Ishikawa (cell line): ENCODE measurements around the gene RNF150.

Experiments
- CREB1 ChIP-seq: IDR thresholded peaks from 2 replicates; pipeline ENCODE4 v1.6.1; 2012; ENCODE audit warnings: low read depth
- TAF1 ChIP-seq: IDR thresholded peaks from 2 replicates; pipeline ENCODE4 v1.6.1; 2012; ENCODE audit warnings: low read depth, mild to moderate bottlenecking
- TCF12 ChIP-seq: IDR thresholded peaks from 2 replicates; pipeline ENCODE4 v1.6.1; 2012; ENCODE audit warnings: low read depth
- TEAD4 ChIP-seq: IDR thresholded peaks from 2 replicates; pipeline ENCODE4 v1.6.1; 2012

DNA sequence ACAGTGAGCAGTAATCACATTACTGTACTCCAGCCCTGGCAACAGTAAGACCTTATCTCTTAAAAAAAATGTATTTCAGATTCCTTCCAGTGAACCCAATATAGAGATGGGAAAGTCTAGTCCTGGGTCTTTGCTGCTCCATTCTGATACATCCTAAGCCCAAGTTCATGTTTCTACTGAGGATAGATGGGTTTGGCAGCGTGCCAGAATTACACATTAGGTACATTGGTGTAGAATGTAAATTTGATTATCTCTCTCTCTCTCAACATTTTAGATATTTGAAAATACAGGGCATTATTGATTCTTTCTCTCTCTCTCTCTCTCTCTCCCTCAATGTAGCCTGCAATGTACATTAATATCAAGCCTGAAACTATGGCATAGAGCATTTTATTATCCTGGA lies 43.9 kb upstream of the RNF150 start:
- TF ChIP-seq TEAD4 (no peak), TAF1 (no peak), CREB1 (no peak), TCF12 (no peak)
